ENCODE results near the gene SLC18A2. TPM values are rescaled to one million over a fixed set of nuclear protein-coding genes. Genes with fewer than 3 reads are reported as not detected.

Gene SLC18A2
- total RNA-seq, 1 experiment from 2014 or later = 4.0 TPM

DNA sequence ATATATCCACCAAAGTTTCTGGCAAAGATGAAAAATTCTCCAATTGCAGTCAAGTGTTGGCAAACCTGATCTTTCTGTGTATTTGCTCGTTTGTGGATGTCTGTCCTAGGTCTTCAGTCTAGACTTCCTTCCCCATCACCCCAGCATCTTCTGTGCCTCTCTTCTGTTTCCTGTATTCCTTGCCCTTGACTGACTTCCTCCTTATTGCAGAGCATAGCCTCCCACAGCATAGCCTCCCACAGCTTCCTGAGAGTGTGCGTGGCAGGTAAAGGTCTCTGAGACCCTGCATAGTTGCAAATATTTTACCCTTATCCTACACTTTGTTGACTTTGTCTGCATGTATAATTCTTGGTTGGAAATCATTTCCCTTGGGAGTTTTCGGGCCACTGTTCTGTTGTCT, 18.4 kb downstream of the SLC18A2 start:
- Histone ChIP-seq H3K4me1 (ENCODE audit: insufficient read depth, low read length) (peaks cover 7% of the 10 kb centered on the region; the same call in 1 of the 2 replicates), H2BK15ac (ENCODE audit: low read depth, low read length) (no peak overlapping the region), H3K18ac (ENCODE audit: insufficient read length, low read depth, low read length) (no peak overlapping the region), H3K27me3 (ENCODE audit: insufficient read depth, low read length) (no peaks in the 10 kb centered on the region), H3K4ac (ENCODE audit: low read depth, low read length) (no peak overlapping the region), H4K20me1 (ENCODE audit: control insufficient read depth, insufficient read depth, insufficient read length) (no peaks in the 10 kb centered on the region), H3T11ph (ENCODE audit: low read length) (no peak overlapping the region), H2BK120ac (ENCODE audit: low read depth, low read length, poor library complexity, severe bottlenecking) (no peak overlapping the region), H4K5ac (ENCODE audit: insufficient read length, low read depth, low read length) (no peak overlapping the region), H3K23ac (ENCODE audit: insufficient read length, low read depth, low read length) (no peak overlapping the region), H3K4me2 (ENCODE audit: insufficient read depth, insufficient read length, low read length) (no peak overlapping the region), H2BK12ac (ENCODE audit: insufficient read length, low read depth, low read length) (no peak overlapping the region), H3K79me1 (ENCODE audit: insufficient read depth, low read depth, low read length, poor library complexity, severe bottlenecking) (no peaks in the 10 kb centered on the region), H2BK5ac (ENCODE audit: insufficient read length, low read length) (no peak overlapping the region), H4K91ac (ENCODE audit: insufficient read length, low read depth, low read length) (no peak overlapping the region), H3K9ac (ENCODE audit: extremely low read depth, insufficient read length, low read length) (no peak overlapping the region), H3K23me2 (ENCODE audit: insufficient read length, low read depth, low read length, poor library complexity, severe bottlenecking) (no peaks in the 10 kb centered on the region), H4K8ac (replicated peaks; ENCODE audit: insufficient read length, low read depth, low read length) (no peak overlapping the region), H3K27ac (ENCODE audit: insufficient read length, low read depth, low read length) (no peak overlapping the region), H3K56ac (ENCODE audit: insufficient read length, low read depth, low read length) (no peak overlapping the region), H2BK20ac (ENCODE audit: low read depth, low read length, poor library complexity, severe bottlenecking) (no peak overlapping the region), H3K9me3 (ENCODE audit: control insufficient read depth, low read depth, low read length) (no peaks in the 10 kb centered on the region), H2AK5ac (ENCODE audit: insufficient read length, low read length) (no peak overlapping the region), H2AFZ (ENCODE audit: low read length) (no peak overlapping the region), H3K79me2 (ENCODE audit: insufficient read depth, low read length) (no peaks in the 10 kb centered on the region), H3K14ac (ENCODE audit: insufficient read depth, low read length) (no peak overlapping the region)
- no peaks in the 10 kb centered on the region; the same call in 1 of the 2 replicates for H3K27me3 Mint-ChIP-seq (ENCODE audit: low read depth)
- WGBS (ENCODE audit: extremely low coverage, insufficient read length, low lambda C conversion rate) = no CpG with 5 or more reads among the region's 3 CpGs
- TF ChIP-seq, protein P1, sequence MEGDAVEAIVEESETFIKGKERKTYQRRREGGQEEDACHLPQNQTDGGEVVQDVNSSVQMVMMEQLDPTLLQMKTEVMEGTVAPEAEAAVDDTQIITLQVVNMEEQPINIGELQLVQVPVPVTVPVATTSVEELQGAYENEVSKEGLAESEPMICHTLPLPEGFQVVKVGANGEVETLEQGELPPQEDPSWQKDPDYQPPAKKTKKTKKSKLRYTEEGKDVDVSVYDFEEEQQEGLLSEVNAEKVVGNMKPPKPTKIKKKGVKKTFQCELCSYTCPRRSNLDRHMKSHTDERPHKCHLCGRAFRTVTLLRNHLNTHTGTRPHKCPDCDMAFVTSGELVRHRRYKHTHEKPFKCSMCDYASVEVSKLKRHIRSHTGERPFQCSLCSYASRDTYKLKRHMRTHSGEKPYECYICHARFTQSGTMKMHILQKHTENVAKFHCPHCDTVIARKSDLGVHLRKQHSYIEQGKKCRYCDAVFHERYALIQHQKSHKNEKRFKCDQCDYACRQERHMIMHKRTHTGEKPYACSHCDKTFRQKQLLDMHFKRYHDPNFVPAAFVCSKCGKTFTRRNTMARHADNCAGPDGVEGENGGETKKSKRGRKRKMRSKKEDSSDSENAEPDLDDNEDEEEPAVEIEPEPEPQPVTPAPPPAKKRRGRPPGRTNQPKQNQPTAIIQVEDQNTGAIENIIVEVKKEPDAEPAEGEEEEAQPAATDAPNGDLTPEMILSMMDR (conservative IDR thresholded peaks at IDR 0.05) = no peak
- no peak overlapping the region; a peak in 1 of 7 replicates for H3K27ac Mint-ChIP-seq
- no peak overlapping the region for H3K4me3 Mint-ChIP-seq
- no peaks in the 10 kb centered on the region for H3K9me3 Mint-ChIP-seq
- H3K4me1 Mint-ChIP-seq = peaks cover 13 to 21% of the 10 kb centered on the region in 2 experiments
- no peak for DNase-seq
- H3K36me3 Mint-ChIP-seq (ENCODE audit: insufficient read depth in 1 of 3, low read depth in 3 of 3) = no peaks in the 10 kb centered on the region; a peak in 1 of 7 replicates

Measured in H9 (cell line).